ENCODE data around the gene CTCF. TPM values are rescaled to one million over a fixed set of nuclear protein-coding genes. Genes with fewer than 3 reads are reported as not detected.

The CTCF gene
- total and polyA plus RNA-seq, 10 of the 15 experiments (the other 5 are each of a cell fraction or from before 2014, with no cell fraction given) = 9.1 to 55.0 (median 41.8) TPM

DNA sequence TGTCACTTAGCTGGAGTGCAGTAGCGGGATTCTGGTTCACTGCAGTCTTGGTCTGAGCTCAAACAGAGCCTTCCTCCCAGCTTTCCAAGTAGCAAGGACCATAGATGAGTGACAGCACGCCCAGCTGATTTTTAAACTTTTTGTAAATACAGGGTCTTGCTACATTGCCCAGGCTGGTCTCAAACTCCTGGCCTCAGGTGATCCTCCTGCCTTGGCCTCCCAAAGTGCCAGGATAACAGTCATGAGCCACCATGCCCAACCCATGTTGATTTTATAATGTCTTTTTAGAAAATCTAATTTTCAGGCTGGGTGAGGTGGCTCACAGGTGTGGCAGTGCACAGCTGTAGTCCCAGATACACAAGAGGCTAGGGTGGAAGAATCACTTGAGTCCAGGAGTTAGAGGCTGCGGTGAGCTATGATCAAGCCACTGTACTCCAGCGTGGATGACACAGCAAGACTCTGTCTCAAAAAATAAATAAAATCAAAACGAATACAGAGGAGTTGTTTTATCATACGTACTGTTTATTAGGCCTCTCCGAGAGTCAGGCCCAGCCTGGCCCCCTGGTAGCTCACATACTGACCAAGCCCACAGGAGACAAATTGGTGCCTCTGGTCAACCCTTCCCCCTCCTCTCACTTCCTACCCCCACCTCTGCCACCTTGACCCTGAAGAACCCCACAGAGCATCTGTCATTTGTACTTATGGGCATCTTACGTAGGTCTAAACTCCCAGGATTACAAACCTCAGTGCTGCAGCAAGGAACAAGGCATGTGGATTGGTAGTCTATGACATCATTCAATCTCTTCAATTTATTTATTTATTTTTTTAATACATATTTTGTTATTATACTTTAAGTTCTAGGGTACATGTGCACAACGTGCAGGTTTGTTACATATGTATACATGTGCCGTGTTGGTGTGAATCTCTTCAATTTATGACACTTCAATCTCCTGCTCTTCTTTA lies 117.9 kb downstream of the CTCF start (continued):
- TF ChIP-seq, protein P1, sequence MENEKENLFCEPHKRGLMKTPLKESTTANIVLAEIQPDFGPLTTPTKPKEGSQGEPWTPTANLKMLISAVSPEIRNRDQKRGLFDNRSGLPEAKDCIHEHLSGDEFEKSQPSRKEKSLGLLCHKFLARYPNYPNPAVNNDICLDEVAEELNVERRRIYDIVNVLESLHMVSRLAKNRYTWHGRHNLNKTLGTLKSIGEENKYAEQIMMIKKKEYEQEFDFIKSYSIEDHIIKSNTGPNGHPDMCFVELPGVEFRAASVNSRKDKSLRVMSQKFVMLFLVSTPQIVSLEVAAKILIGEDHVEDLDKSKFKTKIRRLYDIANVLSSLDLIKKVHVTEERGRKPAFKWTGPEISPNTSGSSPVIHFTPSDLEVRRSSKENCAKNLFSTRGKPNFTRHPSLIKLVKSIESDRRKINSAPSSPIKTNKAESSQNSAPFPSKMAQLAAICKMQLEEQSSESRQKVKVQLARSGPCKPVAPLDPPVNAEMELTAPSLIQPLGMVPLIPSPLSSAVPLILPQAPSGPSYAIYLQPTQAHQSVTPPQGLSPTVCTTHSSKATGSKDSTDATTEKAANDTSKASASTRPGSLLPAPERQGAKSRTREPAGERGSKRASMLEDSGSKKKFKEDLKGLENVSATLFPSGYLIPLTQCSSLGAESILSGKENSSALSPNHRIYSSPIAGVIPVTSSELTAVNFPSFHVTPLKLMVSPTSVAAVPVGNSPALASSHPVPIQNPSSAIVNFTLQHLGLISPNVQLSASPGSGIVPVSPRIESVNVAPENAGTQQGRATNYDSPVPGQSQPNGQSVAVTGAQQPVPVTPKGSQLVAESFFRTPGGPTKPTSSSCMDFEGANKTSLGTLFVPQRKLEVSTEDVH (IDR thresholded peaks at IDR 0.05; ENCODE audit: low read depth, partially characterized antibody) = no peak

DNA sequence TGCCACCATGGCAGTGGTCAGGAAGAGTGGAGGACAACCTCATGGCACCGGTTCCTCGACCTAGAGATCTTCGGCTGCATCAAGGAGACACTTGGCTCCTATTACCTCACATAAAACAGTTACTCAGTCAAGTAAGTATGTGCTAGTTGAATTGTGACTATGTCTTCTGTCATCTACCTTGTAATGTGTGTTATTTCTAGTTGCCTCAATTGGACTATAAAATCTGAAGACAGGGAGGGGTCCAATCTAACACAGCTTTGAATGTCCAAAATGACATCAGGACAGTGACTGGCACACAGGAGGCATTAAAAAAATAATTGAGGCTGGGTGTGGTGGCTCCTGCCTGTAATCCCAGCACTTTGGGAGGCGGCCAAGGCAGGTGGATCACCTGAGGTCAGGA lies 121.4 kb downstream of the CTCF start:
- in situ Hi-C loops (cut with MboI) = no loop called here

More for the DNA sequence above, 121.4 kb downstream of the CTCF start:
- ATAC-seq (no peak), DNase-seq (ENCODE audit: low read depth, low spot score) (no peak), FAIRE-seq (no peak)
- BruUV-seq (replicated peaks) = no TSS peak
- Histone ChIP-seq H3K9me3 (replicated peaks; ENCODE audit: control insufficient read depth, insufficient read depth, low read length) (no peaks in the 10 kb centered on the region), H3K27me3 (replicated peaks in 1 of 2; ENCODE audit: control insufficient read depth in 2 of 2, insufficient read depth in 2 of 2, low read length in 1 of 2) (no peaks in the 10 kb centered on the region), H3K4me3 (no peak overlapping the region), H3K79me2 (ENCODE audit: control insufficient read depth, insufficient read depth, low read length) (no peaks in the 10 kb centered on the region), H4K20me1 (ENCODE audit: control insufficient read depth, insufficient read depth) (no peaks in the 10 kb centered on the region), H3K36me3 (ENCODE audit: control insufficient read depth in 2 of 2, insufficient read depth in 2 of 2, low read length in 1 of 2) (peaks cover 0 to 9% of the 10 kb centered on the region in 2 experiments; a peak in 3 of 4 replicates), H3K9ac (ENCODE audit: control insufficient read depth, insufficient read depth, low read length) (no peak overlapping the region), H2AFZ (ENCODE audit: control insufficient read depth, low read depth, low read length) (no peak overlapping the region), H3K4me2 (ENCODE audit: control insufficient read depth, insufficient read depth) (no peak overlapping the region), H3K4me1 (ENCODE audit: control insufficient read depth, insufficient read depth, low read length) (peaks cover 5% of the 10 kb centered on the region), H3K27ac (ENCODE audit: control insufficient read depth, insufficient read depth) (no peak overlapping the region)
- TF ChIP-seq CEBPB (IDR thresholded peaks at IDR 0.05; ENCODE audit: borderline replicate concordance in 1 of 2, low read depth in 2 of 2, low read length in 2 of 2) (no peak), MEF2B (IDR thresholded peaks at IDR 0.05; ENCODE audit: partially characterized antibody, poor library complexity, severe bottlenecking) (no peak), RELA (IDR thresholded peaks at IDR 0.05; ENCODE audit: borderline replicate concordance, partially characterized antibody) (no peak), POLR2AphosphoS2 (IDR thresholded peaks at IDR 0.05; ENCODE audit: low read depth, low read length) (no peak), PAX5 (IDR thresholded peaks at IDR 0.05; ENCODE audit: borderline replicate concordance, low read depth, low read length) (no peak), FOXM1 (IDR thresholded peaks at IDR 0.05; ENCODE audit: low read depth, low read length) (no peak)
- TF ChIP-seq, protein P2, sequence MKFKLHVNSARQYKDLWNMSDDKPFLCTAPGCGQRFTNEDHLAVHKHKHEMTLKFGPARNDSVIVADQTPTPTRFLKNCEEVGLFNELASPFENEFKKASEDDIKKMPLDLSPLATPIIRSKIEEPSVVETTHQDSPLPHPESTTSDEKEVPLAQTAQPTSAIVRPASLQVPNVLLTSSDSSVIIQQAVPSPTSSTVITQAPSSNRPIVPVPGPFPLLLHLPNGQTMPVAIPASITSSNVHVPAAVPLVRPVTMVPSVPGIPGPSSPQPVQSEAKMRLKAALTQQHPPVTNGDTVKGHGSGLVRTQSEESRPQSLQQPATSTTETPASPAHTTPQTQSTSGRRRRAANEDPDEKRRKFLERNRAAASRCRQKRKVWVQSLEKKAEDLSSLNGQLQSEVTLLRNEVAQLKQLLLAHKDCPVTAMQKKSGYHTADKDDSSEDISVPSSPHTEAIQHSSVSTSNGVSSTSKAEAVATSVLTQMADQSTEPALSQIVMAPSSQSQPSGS (IDR thresholded peaks at IDR 0.05; ENCODE audit: low read length) = no peak
- 93% methylated on average over 4 of the region's 4 CpGs for WGBS (ENCODE audit: insufficient coverage, insufficient replicate concordance, low lambda C conversion rate, missing lambda C conversion rate)
- POLR2A ChIA-PET = interaction anchor here (1.4 kb wide), 1 partner anchor 203 kb away, joined by 5 read pairs; the partner anchor contains the start of gene ATP6V0D1
- intact Hi-C loops (cut with micrococcal nuclease; ENCODE audit: unreplicated experiment) = no loop called here
- SMC1A ChIA-PET (ENCODE audit: uncharacterized antibody, unreplicated experiment) = no interaction called here
- RAD21 ChIA-PET (ENCODE audit: unreplicated experiment) = no interaction called here
- CTCF ChIA-PET = interaction anchor here (0.6 to 2.0 kb wide), 4 partner anchors 11 to 169 kb away, joined by 3 to 8 read pairs (median 4); no protein-coding TSS in a partner anchor
